OCI-LY7 (cell line): ENCODE measurements around the gene RXRG.

Experiments used
- CTCF ChIP-seq: fragments of 200-600 bp; sonication (generic); conservative IDR thresholded peaks from 2 replicates; pipeline ENCODE4 v1.5.1; 2014; ENCODE audit warnings: mild to moderate bottlenecking, antibody characterized with exemption, low read length, moderate library complexity, mixed read lengths
- EZH2phosphoT487 ChIP-seq: fragments of 200-600 bp; sonication (generic); IDR thresholded peaks from 2 replicates; pipeline ENCODE4 v1.6.1; 2018; ENCODE audit warnings: low read depth, borderline replicate concordance, mild to moderate bottlenecking, mixed run types, antibody characterized with exemption, low read length, moderate library complexity, mixed read lengths

- TF ChIP-seq CTCF (no peak), EZH2phosphoT487 (no peak)
Observed at GRCh38 chr1:165449131-165449530, 4.2 kb upstream of the RXRG start.
